ENCODE data around the gene MGAT4C.
"Not testable (repeated sequence)": the region's sequence is repeated elsewhere in the genome, so short reads cannot be mapped to it uniquely, and the experiment has no call there.

MGAT4C gene

DNA sequence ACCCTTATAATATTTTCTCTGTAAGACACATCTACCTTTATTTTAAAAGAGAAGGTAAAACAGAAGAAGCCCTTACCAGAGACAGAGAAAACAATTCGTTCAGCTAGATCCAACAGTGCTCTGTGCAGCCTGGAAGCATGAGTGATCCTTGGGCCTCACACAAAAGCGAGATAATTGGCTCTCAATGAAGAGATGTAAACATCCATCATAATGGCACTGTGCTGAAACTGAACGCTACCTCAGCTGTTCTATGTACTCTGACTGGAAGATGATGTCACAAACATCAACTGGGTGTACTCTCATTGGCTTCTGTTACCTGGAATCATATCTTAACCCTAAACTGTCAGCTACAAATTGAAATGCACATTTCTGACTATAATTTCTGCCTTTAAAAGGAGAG lies at the start of gene MGAT4C:
Gene MGAT4C, minus strand, starts transcription at position 229 of the 400 bp plus-strand sequence.
- TF ChIP-seq POLR2A (IDR thresholded peaks at IDR 0.05; ENCODE audit: extremely low read depth, insufficient read length), result no peak
- TF ChIP-seq, protein P1, sequence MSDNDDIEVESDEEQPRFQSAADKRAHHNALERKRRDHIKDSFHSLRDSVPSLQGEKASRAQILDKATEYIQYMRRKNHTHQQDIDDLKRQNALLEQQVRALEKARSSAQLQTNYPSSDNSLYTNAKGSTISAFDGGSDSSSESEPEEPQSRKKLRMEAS (IDR thresholded peaks at IDR 0.05; ENCODE audit: low read depth, low read length), result no peak
- TF ChIP-seq MYC (IDR thresholded peaks at IDR 0.05; ENCODE audit: low read depth, low read length), result no peak
- TF ChIP-seq, protein P2, sequence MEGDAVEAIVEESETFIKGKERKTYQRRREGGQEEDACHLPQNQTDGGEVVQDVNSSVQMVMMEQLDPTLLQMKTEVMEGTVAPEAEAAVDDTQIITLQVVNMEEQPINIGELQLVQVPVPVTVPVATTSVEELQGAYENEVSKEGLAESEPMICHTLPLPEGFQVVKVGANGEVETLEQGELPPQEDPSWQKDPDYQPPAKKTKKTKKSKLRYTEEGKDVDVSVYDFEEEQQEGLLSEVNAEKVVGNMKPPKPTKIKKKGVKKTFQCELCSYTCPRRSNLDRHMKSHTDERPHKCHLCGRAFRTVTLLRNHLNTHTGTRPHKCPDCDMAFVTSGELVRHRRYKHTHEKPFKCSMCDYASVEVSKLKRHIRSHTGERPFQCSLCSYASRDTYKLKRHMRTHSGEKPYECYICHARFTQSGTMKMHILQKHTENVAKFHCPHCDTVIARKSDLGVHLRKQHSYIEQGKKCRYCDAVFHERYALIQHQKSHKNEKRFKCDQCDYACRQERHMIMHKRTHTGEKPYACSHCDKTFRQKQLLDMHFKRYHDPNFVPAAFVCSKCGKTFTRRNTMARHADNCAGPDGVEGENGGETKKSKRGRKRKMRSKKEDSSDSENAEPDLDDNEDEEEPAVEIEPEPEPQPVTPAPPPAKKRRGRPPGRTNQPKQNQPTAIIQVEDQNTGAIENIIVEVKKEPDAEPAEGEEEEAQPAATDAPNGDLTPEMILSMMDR (IDR thresholded peaks at IDR 0.05; ENCODE audit: low read depth, low read length), result no peak
- no peak for DNase-seq (ENCODE audit: low read depth)
- no peak within 1 kb of the TSS for H3K4me3 ChIP-seq (ENCODE audit: low read depth, low read length)

DNA sequence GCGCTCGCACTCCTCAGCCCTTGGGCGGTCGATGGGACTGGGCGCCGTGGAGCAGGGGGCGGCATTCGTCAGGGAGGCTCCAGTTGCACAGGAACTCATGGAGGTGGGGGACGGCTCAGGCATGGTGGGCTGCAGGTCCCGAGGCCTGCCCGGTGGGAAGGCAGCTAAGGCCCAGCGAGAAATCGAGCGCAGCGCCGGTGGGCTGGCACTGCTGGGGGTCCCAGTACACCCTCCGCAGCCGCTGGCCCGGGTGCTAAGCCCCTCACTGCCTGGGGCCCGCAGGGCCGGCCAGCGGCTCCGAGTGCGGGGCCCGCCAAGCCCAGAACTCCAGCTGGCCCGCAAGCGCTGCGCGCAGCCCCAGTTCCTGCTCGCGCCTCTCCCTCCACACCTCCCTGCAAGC lies 40.2 kb upstream of the MGAT4C start:
- H3K4me3 ChIP-seq (ENCODE audit: low read depth, low read length); DNase-seq (ENCODE audit: low read depth): not testable (repeated sequence)

DNA sequence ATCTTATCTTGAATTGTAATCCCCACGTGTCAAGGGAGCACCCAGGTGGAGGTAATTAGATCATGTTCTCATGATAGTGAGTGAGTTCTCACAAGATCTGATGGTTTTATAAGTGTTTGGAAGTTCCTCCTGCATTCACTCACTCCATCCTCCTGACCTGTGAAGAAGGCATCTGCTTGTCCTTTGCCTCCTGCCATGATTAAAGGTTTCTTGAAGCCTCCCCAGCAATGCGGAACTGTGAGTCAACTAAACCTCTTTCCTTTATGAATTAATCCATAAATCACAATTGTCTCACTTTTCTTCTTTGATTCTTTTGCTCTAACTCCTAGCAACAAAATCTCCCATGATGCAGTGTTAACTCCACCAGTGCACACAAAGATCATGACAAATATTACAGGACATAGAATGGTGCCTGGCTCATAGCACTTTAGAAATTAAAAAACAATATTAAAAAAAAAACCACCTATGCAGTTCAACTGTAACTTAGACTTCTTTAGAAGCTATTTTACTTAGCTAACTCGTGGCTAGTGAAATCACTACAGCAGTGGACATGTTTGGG lies 37.6 kb upstream of the MGAT4C start:
- no peak overlapping the region for H3K4me3 ChIP-seq (ENCODE audit: low read depth, low read length)
- no peak for DNase-seq (ENCODE audit: low read depth)
- TF ChIP-seq MYC (IDR thresholded peaks at IDR 0.05; ENCODE audit: low read depth, low read length) (no peak), POLR2A (IDR thresholded peaks at IDR 0.05; ENCODE audit: extremely low read depth, insufficient read length) (no peak)
- TF ChIP-seq, protein P2 (IDR thresholded peaks at IDR 0.05; ENCODE audit: low read depth, low read length), result no peak
- TF ChIP-seq, protein P1 (IDR thresholded peaks at IDR 0.05; ENCODE audit: low read depth, low read length), result no peak

DNA sequence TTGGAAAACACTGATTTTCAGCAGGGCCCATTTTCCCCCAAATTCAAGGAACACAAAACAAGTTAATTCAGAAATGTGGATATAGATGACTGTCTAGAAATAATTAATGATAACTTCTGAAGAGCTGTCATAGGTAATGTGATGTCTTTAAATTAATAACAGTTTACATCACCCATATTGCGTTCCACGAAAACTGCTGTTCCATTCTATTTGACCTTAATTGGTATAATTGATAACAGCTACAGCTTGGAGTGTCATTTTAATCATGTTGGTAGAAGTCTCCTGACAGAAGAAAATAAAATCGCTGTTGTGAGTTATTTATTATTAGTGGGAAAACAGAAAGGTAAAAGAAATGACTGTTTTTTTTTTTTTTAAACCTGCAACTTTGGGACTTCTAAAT lies 36.3 kb upstream of the MGAT4C start:
- TF ChIP-seq, protein P1 (IDR thresholded peaks at IDR 0.05; ENCODE audit: low read depth, low read length), result no peak
- TF ChIP-seq MYC (IDR thresholded peaks at IDR 0.05; ENCODE audit: low read depth, low read length) (no peak), POLR2A (IDR thresholded peaks at IDR 0.05; ENCODE audit: extremely low read depth, insufficient read length) (no peak)
- TF ChIP-seq, protein P2 (IDR thresholded peaks at IDR 0.05; ENCODE audit: low read depth, low read length), result no peak
- no peak for DNase-seq (ENCODE audit: low read depth)
- no peak overlapping the region for H3K4me3 ChIP-seq (ENCODE audit: low read depth, low read length)

DNA sequence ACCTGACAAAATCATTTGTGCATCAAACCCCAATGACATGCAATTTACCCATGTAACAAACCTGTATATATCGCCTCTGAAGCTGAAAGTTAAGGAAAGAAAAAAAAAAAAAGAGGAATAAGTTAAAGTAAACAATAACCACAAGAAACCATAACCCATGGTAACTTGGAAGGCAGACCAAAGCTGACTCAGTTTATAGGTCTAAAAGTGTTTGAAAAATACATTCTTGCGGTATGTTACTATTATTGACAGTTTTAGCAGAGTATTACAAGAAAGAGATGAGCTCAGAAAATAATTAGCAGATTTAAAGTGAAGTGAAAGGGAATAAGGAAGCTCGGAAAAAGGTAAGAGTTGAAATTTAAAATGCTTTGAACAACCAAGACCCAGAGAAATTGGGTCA lies 34.4 kb upstream of the MGAT4C start:
- H3K4me3 ChIP-seq (ENCODE audit: low read depth, low read length), result no peak overlapping the region
- TF ChIP-seq MYC (IDR thresholded peaks at IDR 0.05; ENCODE audit: low read depth, low read length), result no peak
- TF ChIP-seq, protein P1 (IDR thresholded peaks at IDR 0.05; ENCODE audit: low read depth, low read length), result no peak
- TF ChIP-seq POLR2A (IDR thresholded peaks at IDR 0.05; ENCODE audit: extremely low read depth, insufficient read length), result no peak
- TF ChIP-seq, protein P2 (IDR thresholded peaks at IDR 0.05; ENCODE audit: low read depth, low read length), result no peak
- no peak for DNase-seq (ENCODE audit: low read depth)

DNA sequence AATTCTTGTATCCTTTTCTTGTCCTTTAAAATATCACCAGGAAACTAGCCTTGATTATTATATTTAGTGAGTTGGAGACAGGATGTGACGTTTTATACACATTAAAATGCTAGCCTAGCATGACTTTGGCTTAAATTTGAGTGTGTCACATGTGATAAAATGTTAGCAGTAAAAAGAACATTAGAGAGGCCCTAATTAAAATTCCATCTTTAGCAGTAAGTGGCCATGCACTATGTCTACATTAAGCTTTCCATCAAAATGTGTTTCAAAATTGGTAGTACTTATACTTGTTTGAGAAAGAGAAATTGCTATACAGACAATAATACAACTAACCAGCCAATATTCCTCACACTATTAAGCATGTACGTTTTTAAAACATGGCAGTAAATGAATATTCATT lies 29.9 kb upstream of the MGAT4C start:
- DNase-seq (ENCODE audit: low read depth), result no peak
- no peak overlapping the region for H3K4me3 ChIP-seq (ENCODE audit: low read depth, low read length)
- TF ChIP-seq, protein P2 (IDR thresholded peaks at IDR 0.05; ENCODE audit: low read depth, low read length), result no peak
- TF ChIP-seq POLR2A (IDR thresholded peaks at IDR 0.05; ENCODE audit: extremely low read depth, insufficient read length) (no peak), MYC (IDR thresholded peaks at IDR 0.05; ENCODE audit: low read depth, low read length) (no peak)
- TF ChIP-seq, protein P1 (IDR thresholded peaks at IDR 0.05; ENCODE audit: low read depth, low read length), result no peak
